Stimulated activated CD8-positive, alpha-beta memory T cell treated with anti-CD3 and anti-CD28 coated beads, Interleukin-4, amount 100 ng/mL, for 1 hour (primary cell): ENCODE measurements around the gene DCTN2.

Experiments
- DNase-seq, 2 donors: peaks; one replicate each; pipeline ENCODE4 v3.0.0-alpha.2; 2020; ENCODE audit warnings: low read depth in 2 of 2, low spot score in 1 of 2

Gene DCTN2

DNA sequence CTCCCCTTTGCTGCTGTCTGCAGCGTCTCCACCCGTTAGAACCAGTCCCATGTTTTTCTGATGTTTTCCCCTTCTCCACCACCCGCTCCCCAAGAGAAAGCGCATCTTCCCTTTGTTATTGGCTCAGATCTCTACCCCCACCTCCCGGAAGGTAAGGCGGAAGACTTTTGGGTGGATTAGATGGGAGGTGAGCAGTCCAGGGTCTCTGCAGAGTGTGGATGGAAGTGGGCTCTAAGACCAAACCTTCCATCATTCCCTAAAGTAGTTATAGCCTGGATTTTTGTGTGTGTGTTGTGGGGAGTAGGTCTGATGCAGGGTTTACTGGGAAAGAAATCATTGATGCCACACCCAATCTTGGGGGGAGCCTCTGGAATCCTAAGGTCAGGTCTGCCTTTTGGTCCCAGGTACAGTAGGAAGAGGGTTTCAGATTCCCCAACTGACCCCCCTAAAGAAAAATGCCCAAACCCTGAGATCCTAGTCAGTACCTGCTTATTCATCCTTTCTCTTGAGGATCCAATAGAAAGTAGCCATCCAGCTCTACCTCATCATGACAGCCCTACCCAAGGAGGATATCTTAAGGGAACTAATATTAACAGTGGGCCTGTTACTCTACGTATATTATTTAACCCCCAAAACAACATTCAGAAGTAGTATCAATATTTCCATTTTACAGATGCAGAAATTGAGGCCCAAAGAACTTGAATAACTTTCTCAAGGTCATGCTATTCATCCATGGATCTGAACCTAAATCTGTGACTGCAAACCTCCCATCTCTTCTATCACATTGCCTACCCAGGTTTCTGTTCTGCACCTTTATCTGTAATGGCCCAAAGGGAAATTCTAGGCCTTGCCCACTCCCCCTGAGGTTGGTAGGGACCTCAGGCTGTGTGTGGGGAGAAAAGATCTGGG is 3.9 kb upstream of the DCTN2 start:
- DNase-seq: no peak

DNA sequence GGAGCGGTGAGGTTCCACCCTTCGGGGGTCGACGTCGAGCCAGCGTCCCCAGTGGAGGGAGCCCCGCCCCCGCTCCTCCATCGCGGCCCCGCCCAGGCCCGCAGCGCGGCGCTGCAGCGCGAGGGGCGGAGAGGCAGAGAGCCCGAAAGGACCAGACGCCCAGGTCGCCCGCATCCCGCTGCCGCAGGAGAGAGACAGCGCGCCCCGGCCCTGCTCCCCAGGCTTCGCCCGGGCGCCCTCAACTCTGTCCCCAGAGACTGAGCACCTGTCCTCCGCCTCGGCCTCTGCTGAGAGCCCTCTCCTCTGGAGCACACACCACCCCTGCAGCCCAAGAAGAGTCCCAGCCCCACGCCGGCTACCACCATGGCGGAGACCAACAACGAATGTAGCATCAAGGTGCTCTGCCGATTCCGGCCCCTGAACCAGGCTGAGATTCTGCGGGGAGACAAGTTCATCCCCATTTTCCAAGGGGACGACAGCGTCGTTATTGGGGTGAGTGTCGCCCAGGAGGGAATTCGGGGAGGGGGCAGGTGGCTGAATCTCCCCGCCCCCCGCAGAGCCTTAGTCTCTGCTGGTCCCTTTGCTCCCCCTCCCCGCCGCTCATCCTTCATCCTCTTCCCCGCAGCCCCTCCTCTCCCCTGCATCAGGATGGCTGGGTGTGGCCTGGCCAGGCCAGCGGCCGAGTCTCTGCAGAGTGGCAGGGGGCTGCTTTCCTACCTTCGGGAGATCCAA is 3.1 kb upstream of the DCTN2 start, which contains the start of gene KIF5A:
Gene KIF5A, plus strand, starts transcription at position 136 of the 732 bp plus-strand sequence. Its CDS starts 228 bp downstream, at position 364.
- DNase-seq: no peak

DNA sequence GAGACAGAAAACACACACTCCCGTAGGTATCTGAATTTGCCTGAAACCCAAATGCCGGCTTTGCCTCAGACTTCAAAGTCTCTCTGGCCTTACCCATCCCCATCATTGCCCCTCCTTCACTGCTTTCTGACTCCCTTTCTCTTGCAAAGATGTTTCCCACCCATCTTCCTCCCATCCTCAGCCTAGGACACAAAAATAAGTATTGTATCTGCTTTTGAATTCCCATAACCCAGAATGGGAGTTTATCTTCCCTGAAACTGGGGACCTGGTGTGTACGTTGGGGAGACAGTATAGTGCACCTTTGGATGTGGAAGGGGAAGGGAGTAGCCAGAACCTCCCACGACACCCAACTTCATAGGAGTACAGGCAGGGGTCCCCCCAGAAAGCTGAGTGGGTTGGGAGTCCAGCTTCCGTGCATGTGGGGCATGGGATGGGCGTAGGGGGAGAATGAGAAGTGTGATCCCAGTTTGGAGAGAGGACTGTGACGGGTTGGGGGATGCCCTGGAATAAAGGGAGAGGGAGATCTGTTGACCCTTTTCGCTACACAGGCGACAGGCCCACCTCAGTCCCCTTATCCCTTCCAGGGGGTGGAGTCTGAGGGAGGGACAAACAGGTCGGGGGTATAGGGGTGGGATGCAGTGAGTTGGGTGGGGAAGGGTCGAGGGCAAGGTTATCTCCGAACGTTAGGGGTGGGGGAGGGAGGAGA is 2.4 kb upstream of the DCTN2 start:
- no peak for DNase-seq

DNA sequence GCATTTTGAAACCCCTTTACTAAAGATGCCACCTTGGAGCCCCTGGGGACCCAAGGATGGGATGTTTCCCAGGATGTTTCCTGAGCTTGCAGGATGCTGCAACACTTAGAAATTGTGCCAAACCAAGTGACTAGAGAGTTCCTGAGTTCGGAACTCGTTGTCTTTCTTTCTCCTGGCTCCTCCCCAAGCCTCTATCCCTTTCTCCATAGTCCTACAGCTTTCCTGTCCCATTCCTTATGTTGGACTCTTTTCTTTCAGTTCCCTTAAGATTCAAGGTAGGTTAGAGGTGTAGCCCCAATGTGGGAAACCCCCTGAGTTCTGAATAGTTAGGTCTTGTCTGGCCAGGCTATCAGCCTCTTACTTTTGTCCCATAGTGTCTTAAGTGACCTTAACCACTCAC is 1.5 kb upstream of the DCTN2 start:
- no peak for DNase-seq

DNA sequence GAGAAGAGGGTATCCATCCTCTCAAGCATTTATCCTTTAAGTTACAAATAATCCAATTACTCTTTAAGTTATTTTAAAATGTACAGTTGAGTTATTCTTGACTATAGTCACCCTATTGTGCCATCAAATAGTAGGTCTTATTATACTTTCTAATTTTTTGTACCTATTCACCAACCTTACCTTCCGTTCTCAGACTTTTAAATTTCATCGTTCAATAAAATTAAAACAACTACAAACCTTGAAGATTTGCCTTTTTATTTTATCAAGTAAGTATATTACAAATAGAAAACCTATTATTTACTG is 972 bp upstream of the DCTN2 start:
- DNase-seq: no peak

DNA sequence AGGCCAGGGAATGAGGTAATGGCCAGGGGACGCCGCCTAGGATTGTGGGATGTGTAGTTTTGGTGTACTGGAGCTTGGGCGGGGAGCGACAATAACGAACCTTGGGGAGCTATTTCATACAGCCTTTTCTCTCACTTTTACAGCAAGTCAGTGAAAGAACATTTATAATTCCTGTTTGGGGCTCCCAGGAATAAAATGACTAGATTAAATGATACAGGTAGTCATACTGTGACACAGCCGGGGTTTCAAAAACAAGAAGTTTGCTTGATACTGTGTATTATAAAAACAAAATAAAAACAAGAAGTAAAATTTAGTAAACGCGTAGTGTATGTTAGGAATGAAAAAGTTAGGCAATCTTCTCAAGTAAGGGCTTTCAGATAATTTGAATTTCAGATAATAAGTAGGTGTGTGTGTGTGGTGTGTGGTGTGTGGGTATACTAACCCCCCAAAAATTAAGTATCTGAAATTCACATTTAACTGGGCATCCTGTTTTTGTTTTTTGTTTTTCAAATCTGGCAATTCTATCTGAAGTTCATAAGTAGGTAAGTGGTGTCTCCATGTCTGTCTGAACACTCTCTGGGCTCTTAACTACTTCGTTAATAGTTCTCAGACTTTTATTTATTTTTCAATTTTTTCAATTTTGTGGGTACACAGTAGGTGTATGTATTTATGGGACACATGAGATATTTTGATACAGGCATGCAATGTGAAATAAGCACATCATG is 458 bp upstream of the DCTN2 start:
- DNase-seq: no peak

DNA sequence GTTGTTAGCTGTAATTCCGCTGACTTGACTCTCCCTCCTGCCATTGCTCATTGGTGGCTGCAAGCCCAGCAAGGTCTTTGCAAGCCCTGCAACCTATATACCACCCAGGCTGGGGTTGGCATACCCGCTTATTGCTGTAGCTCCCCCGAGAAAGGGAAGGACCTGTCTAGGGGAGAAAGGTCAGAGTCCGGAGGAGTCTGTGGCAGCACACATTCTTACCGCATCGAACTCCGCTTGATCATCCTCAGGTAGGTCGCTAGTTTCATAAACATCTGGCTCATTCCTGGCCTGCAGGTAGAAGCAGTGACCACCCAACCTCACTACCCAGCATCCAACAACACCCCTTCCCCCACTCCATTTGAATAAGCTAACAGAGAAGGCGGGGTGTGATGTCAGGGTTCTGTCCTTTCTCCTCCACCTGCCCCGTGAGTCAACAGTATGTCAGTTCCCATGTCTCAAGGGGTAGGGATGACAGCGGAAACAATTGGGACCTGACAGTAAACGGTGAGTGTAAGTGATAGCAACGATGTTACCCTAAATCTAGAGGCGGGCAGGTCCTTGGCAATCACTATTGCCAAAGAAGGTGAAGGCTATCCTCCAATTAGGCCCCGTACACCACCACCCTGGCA is 1.1 kb downstream of the DCTN2 start:
- no peak for DNase-seq

DNA sequence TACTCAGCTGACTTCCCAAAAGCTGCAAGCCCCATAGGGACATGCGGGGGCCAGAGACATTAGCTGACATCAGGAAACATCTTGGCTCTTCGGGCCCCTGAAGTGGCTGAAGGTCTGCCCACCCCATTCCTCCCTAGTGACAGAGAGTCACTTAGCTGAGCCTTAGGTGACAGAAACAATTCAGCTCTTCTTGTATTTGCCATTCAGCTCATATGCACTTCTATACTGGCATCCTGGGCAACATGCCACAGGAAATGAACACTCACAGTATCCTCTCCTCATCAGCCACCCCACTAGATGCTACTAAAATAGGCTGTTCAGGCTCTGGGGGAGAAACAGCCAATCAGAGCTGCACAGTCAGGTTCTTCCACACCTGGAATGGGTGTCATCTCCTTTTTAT is 3.4 kb downstream of the DCTN2 start:
- DNase-seq: no peak

DNA sequence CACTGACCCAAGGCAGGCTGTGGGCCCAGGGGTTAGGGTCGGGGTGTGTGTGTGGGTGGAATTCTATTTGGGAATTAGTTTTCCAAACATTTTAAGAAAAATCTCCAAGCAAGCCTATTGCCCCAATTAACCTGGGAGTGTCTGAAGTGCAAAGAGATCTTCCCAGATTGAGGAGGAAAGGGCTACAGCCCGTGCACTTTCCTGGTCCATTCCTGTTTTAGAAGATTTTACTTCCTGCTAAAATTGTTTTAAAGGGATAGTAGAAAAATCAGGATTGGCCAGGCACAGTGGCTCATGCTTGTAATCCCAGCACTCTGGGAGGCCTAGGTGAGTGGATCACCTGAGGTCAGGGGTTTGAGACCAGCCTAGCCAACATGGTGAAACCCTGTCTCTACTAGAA is 5.3 kb downstream of the DCTN2 start:
- no peak for DNase-seq

DNA sequence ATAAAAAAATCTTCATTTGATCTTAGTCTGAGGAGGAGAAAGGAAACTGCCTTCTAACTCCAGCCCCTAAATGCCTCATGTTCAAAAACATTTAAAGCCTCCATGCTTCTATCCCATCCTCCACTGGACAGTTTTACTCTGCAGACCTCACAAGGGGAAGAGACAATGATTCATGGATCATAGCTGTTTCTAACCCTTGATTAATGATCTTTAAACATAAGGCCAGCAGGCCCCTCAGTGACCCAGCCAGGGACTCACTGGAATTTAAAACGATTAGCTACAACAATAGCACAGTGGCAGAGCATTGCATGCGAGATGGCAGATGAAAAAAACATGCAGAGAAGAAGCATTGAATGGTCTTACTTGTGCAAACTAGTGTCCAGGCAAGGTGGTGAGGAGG is 6.0 kb downstream of the DCTN2 start:
- DNase-seq: no peak

DNA sequence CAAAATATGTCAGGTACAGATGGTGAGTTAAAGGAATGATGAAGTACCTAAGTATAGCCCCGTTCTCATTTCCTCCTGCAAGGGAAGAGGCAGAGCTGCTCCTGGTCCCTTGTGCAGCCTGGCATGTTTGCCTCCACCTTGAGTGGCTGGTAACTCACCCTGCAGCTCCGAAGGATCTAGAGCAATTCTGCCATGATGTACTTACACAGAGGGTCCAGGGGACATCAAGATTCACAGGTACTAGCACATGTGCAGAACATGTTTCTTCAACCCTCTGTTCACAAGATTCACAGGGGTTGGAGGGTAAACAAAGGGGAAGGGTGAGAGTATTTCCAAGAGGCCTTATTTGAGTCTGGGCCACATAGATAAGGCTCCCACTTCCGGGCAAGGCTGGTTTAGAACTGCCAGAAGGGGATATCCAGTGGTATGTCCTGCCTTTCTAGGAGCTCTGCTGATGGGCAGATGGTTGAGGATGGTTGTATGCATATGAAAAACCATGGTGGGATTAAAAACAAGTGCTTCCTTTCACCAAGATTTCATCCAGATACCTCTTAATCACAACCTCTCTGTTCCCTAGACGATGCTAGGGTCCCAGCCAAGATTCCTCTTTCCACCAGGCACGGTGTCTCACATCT is 7.7 kb downstream of the DCTN2 start:
- DNase-seq: no peak

DNA sequence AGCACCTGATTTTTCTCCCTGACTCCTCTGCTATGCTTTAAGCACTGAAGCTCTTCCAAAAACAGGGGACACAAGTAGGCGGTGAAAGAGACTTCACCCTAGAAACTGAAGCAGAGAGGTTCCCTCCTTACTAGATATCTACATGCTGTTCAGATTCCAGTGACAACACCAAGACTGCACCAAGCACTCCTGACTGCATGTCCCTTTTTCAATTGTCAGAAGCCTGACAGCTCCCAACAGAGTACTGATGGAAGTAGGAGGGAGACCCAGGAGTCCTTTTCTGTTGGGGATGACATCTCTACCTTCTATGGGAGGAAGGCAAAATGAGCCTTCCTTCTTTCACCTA is 10.4 kb downstream of the DCTN2 start:
- no peak for DNase-seq

DNA sequence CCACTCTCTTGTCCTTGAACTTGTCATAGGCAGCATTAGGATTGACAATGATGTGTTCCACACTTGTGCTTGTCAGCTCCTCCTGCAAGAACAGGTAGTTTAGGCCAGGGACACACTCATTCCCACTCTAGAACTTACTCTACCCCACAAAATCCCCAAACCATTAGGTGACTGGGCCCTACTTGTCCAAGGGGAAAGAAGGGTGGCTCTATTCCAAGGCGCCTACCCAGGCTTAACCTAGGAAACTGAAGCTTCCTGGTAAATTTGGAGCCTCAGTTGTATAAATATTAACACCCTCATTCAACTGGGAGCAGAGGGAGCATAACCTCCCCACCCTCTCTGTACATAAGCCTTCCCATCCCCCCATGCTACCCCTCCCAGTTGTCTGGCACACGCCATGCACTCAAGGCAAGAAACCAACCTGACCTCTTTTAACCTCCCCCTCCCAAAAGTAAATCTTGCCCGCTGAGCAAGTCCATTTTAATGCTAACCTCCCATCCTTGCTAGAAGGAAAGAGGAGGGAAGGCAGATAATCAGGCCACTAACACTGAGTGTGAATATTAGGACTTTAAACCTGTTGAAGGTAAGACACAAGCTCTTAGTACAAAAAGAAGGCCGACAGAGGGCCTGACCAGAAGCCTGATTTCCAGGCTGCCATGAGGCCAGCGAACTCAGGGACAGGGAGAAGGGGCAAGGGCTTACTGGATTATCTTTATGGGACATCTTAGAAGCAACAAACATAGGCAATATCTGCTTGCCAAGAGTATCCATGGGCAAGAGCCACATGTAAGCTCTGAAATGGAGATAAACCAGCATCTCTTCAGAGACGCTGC is 11.0 kb downstream of the DCTN2 start:
- DNase-seq: no peak

DNA sequence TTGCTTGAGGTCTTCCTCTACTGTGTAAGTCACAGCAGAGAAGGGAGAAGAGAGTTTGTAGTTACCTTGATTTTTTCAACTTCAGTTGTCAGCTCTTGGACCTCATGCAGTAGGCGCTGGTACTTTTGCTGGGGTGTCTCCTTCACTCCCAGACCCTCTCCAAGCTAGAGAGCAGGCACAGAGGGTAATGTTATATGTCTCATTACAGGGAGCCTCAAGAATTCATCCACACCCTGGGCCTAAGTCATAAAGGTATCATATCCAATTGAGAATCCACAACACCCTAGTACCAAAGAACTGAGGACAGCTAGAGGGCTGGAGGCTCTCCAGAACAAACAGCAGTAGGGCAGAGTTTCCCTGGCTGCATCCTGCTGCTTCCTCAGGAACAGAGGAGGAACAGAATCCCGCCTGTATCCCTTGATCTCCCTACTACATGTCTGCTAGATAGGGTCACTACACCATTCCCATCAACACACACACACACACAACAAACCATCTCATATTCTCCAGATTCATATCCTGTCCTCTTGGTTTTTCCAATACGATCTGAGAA is 11.9 kb downstream of the DCTN2 start:
- no peak for DNase-seq

DNA sequence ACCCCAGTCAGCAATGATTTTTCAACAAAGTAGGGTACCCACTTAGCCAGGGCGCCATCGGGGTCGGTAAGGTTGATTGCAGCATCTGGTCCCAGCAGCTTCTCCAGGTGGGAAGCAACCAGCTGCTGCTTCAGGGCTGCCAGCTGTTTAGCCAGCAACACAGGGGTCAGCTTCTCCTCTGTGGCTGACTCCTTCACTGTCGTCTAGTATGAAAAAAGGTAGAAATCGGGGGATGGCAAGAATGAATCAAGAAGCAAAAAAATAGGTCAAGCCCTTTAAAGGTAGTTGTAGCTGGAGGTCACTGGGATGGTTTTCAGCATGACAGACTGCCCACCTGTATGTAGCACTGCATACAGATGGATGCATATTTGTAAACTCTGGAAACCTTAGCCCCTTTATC is 12.7 kb downstream of the DCTN2 start:
- DNase-seq: no peak

DNA sequence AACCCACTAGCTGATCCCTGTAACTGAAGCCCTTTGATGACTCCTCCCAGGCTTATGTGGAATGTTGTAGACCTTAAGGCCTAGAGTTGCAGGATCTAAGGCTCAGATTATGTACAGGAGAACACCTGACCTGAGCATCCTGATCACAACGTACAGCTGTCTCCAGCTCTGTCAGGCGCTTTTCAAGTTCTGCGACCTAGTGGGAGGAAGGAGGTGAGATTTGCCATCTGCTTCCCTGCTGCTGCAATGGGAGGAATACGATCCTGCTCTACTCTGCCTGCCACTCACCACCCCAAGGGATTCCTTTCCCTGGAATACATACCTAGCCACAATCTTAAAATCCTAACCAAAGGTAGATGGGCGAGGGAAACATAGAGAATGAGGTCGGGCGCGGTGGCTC is 13.9 kb downstream of the DCTN2 start:
- DNase-seq: no peak

DNA sequence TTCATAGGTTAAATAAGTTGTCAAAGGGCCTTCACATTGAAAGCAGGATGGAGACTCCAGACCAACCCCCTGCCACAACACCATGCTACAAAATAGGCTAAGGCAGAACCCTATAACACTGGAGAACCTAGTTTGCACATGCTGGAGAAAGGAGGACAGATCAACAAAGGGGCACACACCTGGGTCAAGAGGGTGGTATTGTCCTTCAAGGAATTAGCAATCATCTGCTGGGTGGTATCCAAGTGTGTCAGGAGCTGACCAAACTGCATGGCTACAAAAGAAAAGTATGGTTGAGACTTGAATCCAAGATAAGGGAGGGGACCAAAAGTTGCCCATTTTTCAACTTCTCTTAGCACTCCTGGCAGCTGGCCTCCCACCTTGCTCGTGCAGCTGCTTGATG is 15.2 kb downstream of the DCTN2 start:
- DNase-seq: no peak

DNA sequence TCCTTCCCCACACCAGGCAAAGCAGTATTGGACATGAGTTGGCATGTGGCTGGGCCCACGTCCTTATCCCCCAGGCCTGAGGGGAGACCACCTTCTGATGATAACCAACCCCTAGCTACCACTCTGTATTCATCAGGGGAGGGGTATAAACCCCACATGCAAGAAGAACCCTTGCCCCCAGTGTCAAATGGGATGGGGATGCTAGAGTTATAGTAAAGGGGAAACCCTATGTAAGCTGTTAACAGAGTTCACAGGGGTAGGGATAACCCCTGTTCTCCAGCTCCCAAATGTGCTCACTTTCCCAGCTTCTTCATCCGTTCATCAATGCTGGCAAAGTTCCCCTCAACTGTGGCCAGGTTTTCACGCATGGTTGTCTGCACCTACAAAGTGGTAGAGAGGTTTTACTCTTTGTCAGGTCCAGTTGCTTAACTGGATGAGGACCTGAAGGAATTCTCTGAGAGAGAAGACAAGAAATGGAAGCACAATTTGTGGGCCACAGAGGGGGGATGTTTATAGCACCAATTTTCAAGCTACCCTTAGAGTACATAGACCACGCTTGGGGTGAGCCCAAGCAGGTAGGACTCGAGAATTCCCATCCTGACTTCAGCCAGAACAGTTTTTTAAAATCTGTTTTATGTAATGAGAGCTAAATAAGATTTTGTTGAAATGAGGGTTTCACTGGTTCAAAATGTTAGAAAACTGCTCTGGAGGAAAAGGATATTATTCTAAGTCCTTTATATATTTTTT is 16.4 kb downstream of the DCTN2 start:
- DNase-seq: no peak

DNA sequence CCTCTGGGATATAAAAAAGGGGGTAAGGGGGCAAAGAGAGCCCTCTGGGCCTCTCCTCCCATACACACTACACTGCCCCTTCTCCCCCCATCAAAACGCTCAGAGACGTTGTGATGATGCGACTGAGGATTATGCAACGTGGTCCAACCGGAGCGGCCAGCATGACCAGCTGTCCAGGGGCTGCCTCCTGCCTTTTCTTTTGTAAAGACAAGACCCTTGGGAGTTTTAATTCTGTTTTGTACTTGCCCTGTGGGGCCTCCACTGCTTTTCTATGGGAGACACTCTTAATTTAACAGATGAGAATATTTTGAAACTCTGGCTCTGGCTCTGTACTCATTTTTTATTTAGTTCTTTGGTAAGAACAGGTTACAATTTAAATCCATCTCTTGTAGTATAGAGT is 17.2 kb downstream of the DCTN2 start:
- no peak for DNase-seq
